K562 (cell line): ENCODE measurements around the gene MAGI2.

ENCODE experiments used
- BRD9 ChIP-seq: fragments of 450-650 bp; IDR thresholded peaks from 2 replicates; pipeline ENCODE4 v1.6.1; 2018; ENCODE audit warnings: low read depth; ENCODE audit not compliant: partially characterized antibody
- CTCFL ChIP-seq: IDR thresholded peaks from 2 replicates; pipeline ENCODE4 v1.6.1; 2011; ENCODE audit warnings: borderline replicate concordance, low read depth, mild to moderate bottlenecking, moderate library complexity, low read length; ENCODE audit not compliant: insufficient read depth, poor library complexity, severe bottlenecking
- E2F8 ChIP-seq: fragments of 450-650 bp; IDR thresholded peaks from 2 replicates; pipeline ENCODE4 v1.7.1; 2018; ENCODE audit warnings: mild to moderate bottlenecking, low read depth; ENCODE audit not compliant: partially characterized antibody
- EGR1 ChIP-seq: fragments of 450-650 bp; conservative IDR thresholded peaks from 2 replicates; pipeline ENCODE4 v1.6.1; 2017; ENCODE audit warnings: mild to moderate bottlenecking
- ELK1 ChIP-seq: sonication (generic); formaldehyde crosslinking; IDR thresholded peaks from 2 replicates; pipeline ENCODE4 v1.8.1; 2022; ENCODE audit warnings: missing genetic modification reagents
- ETV6 ChIP-seq, 3 experiments: fragments of 150-350 bp in 1 of 3; sonication (generic) in 1 of 3; formaldehyde crosslinking in 1 of 3; IDR thresholded peaks; 2 replicates each; pipeline versions ENCODE4 v1.6.1 to v1.8.0; 2014 to 2022; ENCODE audit warnings: borderline replicate concordance in 2 of 3, low read depth in 2 of 3, antibody characterized with exemption in 1 of 3, low read length in 1 of 3, mild to moderate bottlenecking in 1 of 3, missing genetic modification reagents in 1 of 3
- EZH2 ChIP-seq: IDR thresholded peaks from 2 replicates; pipeline ENCODE4 v1.6.1; 2012; ENCODE audit warnings: low read depth, mild to moderate bottlenecking, inconsistent platforms, low read length, borderline replicate concordance
- FIP1L1 ChIP-seq: fragments of 200-400 bp; formaldehyde crosslinking; IDR thresholded peaks from 2 replicates; pipeline ENCODE4 v1.6.1; 2018; ENCODE audit warnings: mild to moderate bottlenecking, low read depth, low read length; ENCODE audit not compliant: poor library complexity, severe bottlenecking
- HBP1 ChIP-seq: fragments of 450-650 bp; formaldehyde crosslinking; IDR thresholded peaks from 2 replicates; pipeline ENCODE4 v1.4.0; 2022; ENCODE audit warnings: missing genetic modification characterization
- PBX2 ChIP-seq, 2 experiments: IDR thresholded peaks in 1 of 2; conservative IDR thresholded peaks in 1 of 2; 2 replicates each; pipeline ENCODE4 v1.6.1; 2016; ENCODE audit warnings: low read depth in 2 of 2, mild to moderate bottlenecking in 1 of 2, missing compliant biosample characterization in 1 of 2, missing genetic modification characterization in 1 of 2, moderate library complexity in 1 of 2
- RAD21 ChIP-seq, 2 experiments: fragments of 250-450 bp in 1 of 2; fragments of 450-650 bp in 1 of 2; sonication (Bioruptor Pico) in 1 of 2; formaldehyde crosslinking in 1 of 2; IDR thresholded peaks in 1 of 2; conservative IDR thresholded peaks in 1 of 2; 2 replicates each; pipeline versions ENCODE4 v1.4.0 to v1.8.0; 2020 to 2022; ENCODE audit warnings: mild to moderate bottlenecking in 2 of 2, moderate library complexity in 1 of 2
- SRSF9 ChIP-seq: fragments of 200-400 bp; formaldehyde crosslinking; IDR thresholded peaks from 2 replicates; pipeline ENCODE4 v1.6.1; 2017; ENCODE audit warnings: low read depth, low read length, borderline replicate concordance
- ZNF655 ChIP-seq: fragments of 250-450 bp; sonication (Bioruptor Pico); IDR thresholded peaks from 2 replicates; pipeline ENCODE4 v1.5.0; 2021

GRCh38 chr7:78499283-78499682 lies 954.2 kb downstream of the MAGI2 start:
- no peak for TF ChIP-seq CTCFL
- TF ChIP-seq PBX2 (CRISPR knock-in tag; IDR thresholded peaks at IDR 0.05; ENCODE audit: low read depth): no peak
- TF ChIP-seq PBX2 (tag; conservative IDR thresholded peaks at IDR 0.05; ENCODE audit: low read depth): no peak
- TF ChIP-seq SRSF9: no peak
- no peak for TF ChIP-seq FIP1L1
- TF ChIP-seq E2F8: no peak
- no peak for TF ChIP-seq EZH2
- TF ChIP-seq EGR1: no peak
- no peak for TF ChIP-seq ELK1 (CRISPR knock-in tag)
- TF ChIP-seq RAD21 (CRISPR knock-in tag; conservative IDR thresholded peaks at IDR 0.05 in 1 of 2, IDR thresholded peaks at IDR 0.05 in 1 of 2): no peak
- no peak for TF ChIP-seq BRD9
- TF ChIP-seq ZNF655: no peak
- TF ChIP-seq ETV6 (IDR thresholded peaks at IDR 0.05; ENCODE audit: borderline replicate concordance in 1 of 2, low read depth in 2 of 2, low read length in 1 of 2): no peak
- no peak for TF ChIP-seq ETV6 (CRISPR knock-in tag; IDR thresholded peaks at IDR 0.05; ENCODE audit: borderline replicate concordance)
- no peak for TF ChIP-seq HBP1
